8988T (cell line): ENCODE data around the gene TMEM184B.
"Not testable (repeated sequence)": the region's sequence is repeated elsewhere in the genome, so short reads cannot be mapped to it uniquely, and the experiment has no call there.

Experiments used
- DNase-seq: peaks from one replicate; pipeline ENCODE4 v3.0.0; 2011

Gene TMEM184B

GRCh38 chr22:38201711-38202436 is 70.9 kb downstream of the TMEM184B start, which contains the start of gene MAFF:
Gene MAFF, plus strand, starts transcription at chr22:38201994. Its CDS starts 11,860 bp downstream, at chr22:38213854.
- peak; percentile 79 for DNase-seq

- DNase-seq: no peak
Observed at GRCh38 chr22:38201371-38201710, 71.5 kb downstream of the TMEM184B start.

DNA sequence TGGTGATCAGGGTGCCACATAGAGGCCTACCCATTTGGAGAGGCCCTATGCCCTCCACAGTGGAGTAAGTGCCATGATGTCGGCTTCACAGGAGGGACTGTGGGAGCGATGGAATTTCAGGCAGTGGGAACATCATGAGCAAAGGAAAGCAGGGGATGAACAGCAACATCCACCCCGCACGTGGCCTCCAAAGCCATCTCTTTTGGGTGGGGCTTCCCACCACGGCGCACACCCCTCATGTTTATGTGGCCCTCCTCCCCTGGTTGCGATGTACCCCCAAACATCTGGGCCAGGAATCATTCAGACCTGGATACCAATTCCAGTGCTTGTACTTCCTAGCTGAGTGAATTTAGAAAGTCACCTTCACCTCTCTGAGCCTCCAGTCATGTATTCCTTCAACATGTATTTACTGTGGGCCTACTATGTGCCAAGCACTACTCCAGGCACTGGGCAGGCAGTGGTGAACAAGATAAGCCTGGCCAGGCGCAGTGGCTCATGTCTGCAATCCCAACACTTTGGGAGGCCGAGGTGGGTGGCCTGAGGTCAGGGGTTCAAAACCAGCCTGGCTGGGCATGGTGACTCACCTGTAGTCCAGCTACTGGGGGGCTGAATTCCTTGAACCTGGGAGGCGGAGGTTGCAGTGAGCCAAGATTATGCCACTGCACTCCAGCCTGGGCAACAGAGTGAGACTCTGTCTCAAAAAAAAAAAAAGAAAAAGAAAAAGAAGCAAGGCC is 72.8 kb downstream of the TMEM184B start:
- DNase-seq: no peak

GRCh38 chr22:38196791-38197419 is 75.9 kb downstream of the TMEM184B start:
- no peak for DNase-seq

- DNase-seq: no peak
Observed at GRCh38 chr22:38193580-38193979, 79.2 kb downstream of the TMEM184B start.

DNA sequence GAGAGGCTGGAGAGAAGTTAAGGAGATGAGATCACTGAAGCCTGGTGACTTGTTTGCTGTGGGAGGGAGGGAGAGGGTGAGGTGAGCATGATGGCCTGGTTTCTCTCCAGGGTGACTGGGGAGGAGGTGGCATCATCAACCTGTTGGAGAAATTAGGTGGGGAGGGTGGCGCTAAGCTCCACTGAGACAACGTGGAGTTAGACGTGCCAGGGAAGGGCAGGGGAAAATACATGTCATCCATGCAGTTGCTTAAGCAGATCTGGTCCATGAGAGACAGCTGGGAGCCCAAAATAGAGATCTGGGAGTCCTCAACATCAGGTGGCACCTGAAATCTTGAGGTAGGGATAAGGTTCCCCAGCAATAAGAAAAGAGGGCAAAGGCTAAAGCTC is 80.3 kb downstream of the TMEM184B start:
- DNase-seq: no peak

DNA sequence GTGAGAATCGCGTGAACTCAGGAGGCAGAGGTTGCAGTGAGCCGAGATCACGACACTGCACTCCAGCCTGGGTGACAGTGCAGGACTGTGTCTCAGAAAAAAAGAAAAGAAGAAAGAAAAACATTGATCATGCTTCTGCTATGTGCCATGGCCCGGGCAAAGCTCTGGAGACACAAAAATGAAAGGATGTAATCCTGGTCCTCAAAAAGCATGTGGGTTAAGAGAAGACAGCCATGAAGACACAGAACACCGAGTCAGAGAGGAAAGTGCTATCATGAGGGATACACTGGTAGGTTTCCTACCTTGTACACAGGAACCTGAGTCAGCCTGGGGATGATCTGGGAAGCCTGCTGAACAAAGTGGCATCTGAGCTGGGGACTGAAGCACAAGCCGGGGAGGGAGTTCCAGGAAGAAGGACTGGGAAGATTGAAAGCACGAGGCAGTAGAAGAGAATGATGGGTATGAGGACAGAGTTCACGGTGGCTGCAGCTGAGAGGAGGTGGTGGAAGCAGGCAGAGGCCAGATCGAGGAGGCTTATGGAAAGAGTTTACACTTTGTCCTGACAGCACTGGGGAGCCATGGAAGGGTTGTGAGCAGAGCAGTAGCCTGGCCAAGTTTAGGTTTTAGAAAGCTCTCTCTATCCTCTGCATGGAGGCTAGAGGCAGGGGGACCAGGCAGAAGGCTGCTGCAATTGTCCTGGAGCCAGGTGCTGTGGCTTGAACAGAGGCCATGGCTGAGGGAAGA is 80.9 kb downstream of the TMEM184B start:
- no peak for DNase-seq

DNA sequence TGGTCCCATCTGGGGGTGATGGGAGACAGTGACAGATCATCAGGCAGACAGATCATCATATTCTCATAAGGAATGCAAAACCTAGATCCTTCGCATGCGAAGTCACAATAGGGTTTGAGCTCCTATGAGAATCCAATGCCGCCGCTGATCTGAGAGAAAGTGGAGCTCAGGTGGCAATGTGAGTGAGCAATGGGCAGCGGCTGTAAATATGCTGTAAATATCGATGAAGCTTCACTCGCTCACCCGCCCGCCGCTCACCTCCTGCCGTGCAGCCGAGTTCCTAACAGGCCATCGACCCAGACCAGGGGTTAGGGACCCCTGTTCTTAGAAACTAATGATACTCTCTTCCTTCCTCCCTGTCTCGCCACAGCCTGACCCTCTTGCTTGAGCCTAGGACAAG is 81.8 kb downstream of the TMEM184B start:
- DNase-seq: no peak

GRCh38 chr22:38190581-38190980 is 82.2 kb downstream of the TMEM184B start:
- DNase-seq: no peak

GRCh38 chr22:38189104-38189503 is 83.7 kb downstream of the TMEM184B start:
- no peak for DNase-seq

DNA sequence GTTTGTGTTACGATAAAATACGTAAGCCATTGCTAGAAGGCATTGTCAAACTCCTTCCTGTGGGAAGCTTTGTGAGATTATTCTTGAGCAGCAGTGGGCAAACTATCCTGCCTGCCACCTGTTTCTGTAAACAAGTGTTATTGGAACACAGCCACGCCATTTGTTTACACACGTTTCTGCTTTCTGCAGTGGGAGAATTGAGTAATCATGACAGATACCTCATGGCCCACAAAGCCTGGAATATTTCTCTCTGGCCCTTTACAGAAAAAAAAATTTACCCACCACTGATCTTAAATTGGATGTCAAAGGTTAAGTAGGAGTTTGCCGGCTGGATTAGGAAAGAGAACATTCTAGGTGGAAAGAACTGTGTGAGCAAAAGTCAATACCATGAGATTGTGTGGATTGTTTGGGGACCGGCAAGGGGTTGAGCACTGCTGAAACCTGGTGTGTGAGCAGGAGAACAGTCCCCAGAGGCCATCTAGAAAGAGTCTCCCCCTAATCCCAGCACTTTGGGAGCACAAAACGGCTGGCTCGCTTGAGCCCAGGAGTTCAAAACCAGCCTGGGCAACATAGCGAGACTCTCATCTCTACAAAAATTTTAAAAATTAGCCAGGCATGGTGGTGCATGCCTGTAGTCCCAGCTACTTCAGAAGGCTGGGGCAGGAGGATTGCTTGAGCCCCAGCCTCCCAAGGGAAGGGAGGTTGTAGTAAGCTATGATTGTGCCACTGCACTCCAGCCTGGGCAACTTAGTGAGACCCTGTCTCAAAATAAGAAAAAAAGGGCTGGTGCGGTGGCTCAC is 85.2 kb downstream of the TMEM184B start:
- no peak for DNase-seq

GRCh38 chr22:38186429-38186828 is 86.4 kb downstream of the TMEM184B start:
- no peak for DNase-seq

GRCh38 chr22:38184788-38185187 is 88.0 kb downstream of the TMEM184B start:
- DNase-seq: no peak

DNA sequence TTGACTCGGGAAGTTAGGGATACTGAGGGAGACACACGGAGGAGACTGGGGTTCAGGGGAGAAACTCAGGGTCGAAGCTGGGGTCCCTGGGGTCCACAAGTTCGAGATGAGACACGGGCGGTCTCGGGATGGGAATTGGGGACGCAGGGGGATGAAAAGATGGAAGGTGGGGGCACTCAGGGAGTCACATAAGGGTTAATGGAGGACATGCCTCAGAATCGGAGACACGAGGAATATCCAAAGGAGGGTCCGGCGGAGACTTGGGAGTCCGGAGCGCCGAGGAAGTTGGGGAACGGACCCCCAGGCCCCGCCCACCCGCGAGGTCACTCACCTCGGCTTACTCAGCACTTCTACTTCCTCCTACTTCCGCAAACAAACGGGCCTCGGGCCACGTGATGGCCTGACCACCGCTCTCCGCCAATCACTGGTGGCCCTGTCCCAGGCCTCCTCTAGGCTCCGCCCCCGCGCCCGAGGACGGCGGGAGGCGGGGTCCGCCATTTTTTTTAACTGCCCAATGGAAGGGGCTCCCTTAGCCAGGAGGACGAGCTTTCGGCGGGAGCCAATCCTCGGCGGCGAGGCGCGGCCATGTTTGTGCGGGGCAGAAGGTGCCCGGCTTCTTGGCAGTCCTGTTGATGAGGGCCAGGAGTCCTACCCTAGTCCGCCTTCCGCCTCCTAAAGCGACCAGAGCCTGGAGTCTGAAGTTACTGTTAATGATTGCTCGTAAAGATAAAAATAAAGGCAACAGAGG is 91.2 kb downstream of the TMEM184B start, which contains the start of gene PLA2G6:
PLA2G6 (minus strand) TSS at position 378 of the 748 bp plus-strand sequence. CDS start 12,404 bp downstream, outside the sequence.
- peak; percentile 75 for DNase-seq

DNA sequence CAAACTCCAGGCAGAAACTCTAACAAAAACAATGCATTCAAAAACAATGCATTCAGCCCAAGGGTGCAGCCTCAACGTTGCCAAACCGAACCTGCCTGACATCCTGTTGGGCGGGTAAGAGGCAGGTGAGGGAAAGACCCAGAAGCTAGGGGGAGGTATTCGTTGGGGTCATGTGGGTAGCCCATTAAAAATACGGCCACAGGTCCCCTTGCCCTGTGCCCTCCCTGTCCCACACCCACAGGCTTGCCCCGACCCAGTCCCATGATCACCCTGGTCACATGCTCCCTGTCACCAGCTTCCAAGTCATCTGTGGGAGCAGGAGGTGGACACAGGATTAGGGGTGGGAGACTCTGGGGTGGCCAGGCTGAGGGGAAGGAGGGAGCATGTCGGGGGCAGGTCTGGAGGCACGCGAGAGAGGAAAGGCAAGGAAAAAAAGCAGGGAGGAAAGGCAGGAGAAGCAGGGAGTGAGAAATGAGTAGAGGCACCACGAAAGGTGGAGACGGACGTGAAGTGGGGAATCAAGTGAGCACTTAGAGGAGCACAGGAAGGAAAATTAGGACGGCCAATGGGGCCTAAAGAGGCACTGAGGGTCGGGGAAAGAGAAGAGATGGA is 91.9 kb downstream of the TMEM184B start:
- DNase-seq: no peak

DNA sequence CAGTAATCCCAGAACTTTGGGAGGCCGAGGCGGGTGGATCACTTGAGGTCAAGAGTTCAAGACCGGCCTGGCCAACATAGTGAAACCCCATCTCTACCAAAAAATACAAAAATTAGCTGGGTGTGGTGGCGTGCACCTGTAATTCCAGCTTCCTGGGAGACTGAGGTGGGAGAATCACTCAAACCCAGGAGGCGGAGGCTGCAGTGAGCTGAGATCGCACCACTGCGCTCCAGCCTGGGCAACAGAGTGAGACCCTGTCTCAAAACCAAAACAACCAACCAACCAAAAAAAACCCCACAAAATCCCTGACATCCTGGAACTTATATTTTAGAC is 94.2 kb downstream of the TMEM184B start:
- not testable (repeated sequence) for DNase-seq

- DNase-seq: peak; percentile 63
Observed at GRCh38 chr22:38177926-38178604, 94.7 kb downstream of the TMEM184B start.

- not testable (repeated sequence) for DNase-seq
Observed at GRCh38 chr22:38177571-38177925, 95.3 kb downstream of the TMEM184B start.

GRCh38 chr22:38177044-38177443 is 95.8 kb downstream of the TMEM184B start:
- DNase-seq: no peak

DNA sequence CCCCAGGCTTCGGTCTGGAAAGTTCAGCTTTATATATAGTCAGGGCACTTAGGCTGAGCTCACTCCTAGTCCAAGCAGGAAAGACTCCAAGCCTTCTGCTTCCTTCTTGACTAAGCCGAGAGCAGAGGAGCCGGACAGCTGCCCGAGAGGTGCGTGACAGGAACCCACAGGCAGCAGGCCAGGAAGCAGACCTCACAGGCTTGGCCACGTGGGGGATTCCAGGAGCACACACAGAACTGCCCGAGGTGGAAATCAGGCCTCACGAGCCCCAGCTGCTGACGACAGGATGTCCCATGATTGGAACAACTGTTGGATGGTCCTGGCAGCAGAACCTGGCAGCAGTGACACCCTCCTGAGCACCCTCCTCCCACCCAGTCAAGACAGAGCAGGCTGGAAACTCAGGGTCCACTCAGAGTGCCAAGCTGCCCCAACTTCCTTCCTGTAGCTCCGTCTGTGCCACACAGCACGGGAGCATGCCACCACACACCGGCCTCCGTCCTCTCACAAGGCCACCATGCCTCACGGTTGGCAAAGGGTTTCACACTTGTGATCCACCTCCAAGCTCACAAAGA is 96.6 kb downstream of the TMEM184B start:
- no peak for DNase-seq
